Esophagus squamous epithelium (tissue), 5 donors: ENCODE data around the gene ACSL4. TPM values are rescaled to one million over a fixed set of nuclear protein-coding genes. Genes with fewer than 3 reads are reported as not detected.
"Not testable (repeated sequence)": the region's sequence is repeated elsewhere in the genome, so short reads cannot be mapped to it uniquely, and the experiment has no call there.

Source experiments
- DNase-seq: peaks from one replicate; lab custom pipeline; 2025; lab: John Stamatoyannopoulos, UW
- H3K27ac ChIP-seq, 4 donors: fragments of 200-600 bp; sonication (generic); one replicate each; pipeline ENCODE4 v1.5.1; 2016 to 2019; ENCODE audit warnings: mild to moderate bottlenecking in 1 of 4
- H3K27me3 ChIP-seq, 4 donors: fragments of 200-600 bp; sonication (generic); 1 replicate in 3 of 4; 2 replicates in 1 of 4; pipeline versions ENCODE4 v1.5.1 to v1.6.0; 2017 to 2021; ENCODE audit warnings: antibody characterized with exemption in 1 of 4
- H3K36me3 ChIP-seq, 3 donors: fragments of 200-600 bp; sonication (generic); one replicate each; pipeline ENCODE4 v1.5.1; 2016 to 2019
- H3K4me1 ChIP-seq, 3 donors: fragments of 200-600 bp; sonication (generic); one replicate each; pipeline ENCODE4 v1.5.1; 2017 to 2019
- H3K4me3 ChIP-seq, 4 donors: fragments of 200-600 bp; sonication (generic); 1 replicate in 3 of 4; 2 replicates in 1 of 4; pipeline ENCODE4 v1.5.1; 2016 to 2019; ENCODE audit warnings: mild to moderate bottlenecking in 2 of 4, moderate library complexity in 1 of 4
- H3K9me3 ChIP-seq, 3 donors: fragments of 200-600 bp; sonication (generic); one replicate each; pipeline ENCODE4 v1.5.1; 2016 to 2019
- POLR2A ChIP-seq, 4 donors: fragments of 450-650 bp; IDR thresholded peaks; one replicate each; pipeline ENCODE4 v1.6.1; 2017; ENCODE audit warnings: antibody characterized with exemption in 4 of 4, mild to moderate bottlenecking in 4 of 4, moderate library complexity in 3 of 4
- WGBS, 2 donors: methylation state at CpG; one replicate each; pipeline ENCODE4 v1.1.5; 2018; 5-methylcytosine and 5-hydroxymethylcytosine counted together
- intact Hi-C: fragments of 100-400 bp; cut with DNase I; formaldehyde crosslinking; loops from one replicate; pipeline ENCODE4 v1.15.0; 2022
- total RNA-seq, 4 donors: library from RNA; depleted of rRNA; stranded (reverse); fragments of >200 nt; gene quantifications; one replicate each; pipeline ENCODE4 v1.1.0, GENCODE V29; 2016
- TF ChIP-seq, protein P1 (sequence below), 6 experiments: fragments of 450-650 bp in 4 of 6; fragments of 200-600 bp in 2 of 6; sonication (generic) in 2 of 6; IDR thresholded peaks; one replicate each; pipeline ENCODE4 v1.5.1; 2016 to 2019; ENCODE audit warnings: antibody characterized with exemption in 6 of 6, mild to moderate bottlenecking in 4 of 6, moderate library complexity in 4 of 6
- donor health status: DM: yes; HTN: yes; CAD: no.

ACSL4 gene
- total RNA-seq, 4 donors from 2014 or later: 11.6 to 48.1 (median 33.4) TPM

DNA sequence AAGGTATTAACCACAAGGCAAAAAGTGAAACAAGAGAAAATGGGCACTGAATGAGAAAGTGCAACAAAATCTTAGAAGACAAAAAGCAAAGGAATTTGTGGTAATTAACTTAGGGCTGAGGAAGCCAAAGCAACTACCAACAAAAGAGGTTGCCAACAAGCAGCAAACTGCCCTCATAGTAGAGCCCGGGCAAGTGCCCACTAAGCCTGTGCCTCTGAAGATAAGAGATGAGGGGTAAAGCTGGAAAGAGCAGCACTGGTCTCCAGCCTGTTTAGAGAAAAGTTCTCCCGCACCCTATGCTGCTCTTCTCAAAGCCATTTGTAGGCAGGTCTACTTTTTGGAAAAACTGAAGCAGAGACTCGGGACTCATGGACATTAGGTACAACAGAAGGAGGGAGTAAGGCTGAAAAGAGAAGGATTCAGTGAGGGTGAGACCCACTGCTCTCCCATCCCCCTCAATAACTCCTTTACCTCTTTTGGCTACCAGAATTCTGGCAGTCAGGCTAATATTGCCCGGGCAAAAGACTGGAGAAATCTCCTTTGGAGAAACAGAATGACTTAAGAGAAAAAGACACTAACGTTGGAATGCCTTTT lies 78.4 kb downstream of the ACSL4 start:
- Histone ChIP-seq H3K4me3 (no peak overlapping the region), H3K27ac (no peak overlapping the region), H3K4me1 (no peaks in the 10 kb centered on the region), H3K36me3 (peaks cover 0 to 21% (median 4%) of the 10 kb centered on the region in 3 donors), H3K27me3 (no peaks in the 10 kb centered on the region), H3K9me3 (no peaks in the 10 kb centered on the region)
- WGBS, 2 donors: 62 to 74% methylated on average over 4 to 5 of the region's 5 CpGs
- TF ChIP-seq, protein P1, sequence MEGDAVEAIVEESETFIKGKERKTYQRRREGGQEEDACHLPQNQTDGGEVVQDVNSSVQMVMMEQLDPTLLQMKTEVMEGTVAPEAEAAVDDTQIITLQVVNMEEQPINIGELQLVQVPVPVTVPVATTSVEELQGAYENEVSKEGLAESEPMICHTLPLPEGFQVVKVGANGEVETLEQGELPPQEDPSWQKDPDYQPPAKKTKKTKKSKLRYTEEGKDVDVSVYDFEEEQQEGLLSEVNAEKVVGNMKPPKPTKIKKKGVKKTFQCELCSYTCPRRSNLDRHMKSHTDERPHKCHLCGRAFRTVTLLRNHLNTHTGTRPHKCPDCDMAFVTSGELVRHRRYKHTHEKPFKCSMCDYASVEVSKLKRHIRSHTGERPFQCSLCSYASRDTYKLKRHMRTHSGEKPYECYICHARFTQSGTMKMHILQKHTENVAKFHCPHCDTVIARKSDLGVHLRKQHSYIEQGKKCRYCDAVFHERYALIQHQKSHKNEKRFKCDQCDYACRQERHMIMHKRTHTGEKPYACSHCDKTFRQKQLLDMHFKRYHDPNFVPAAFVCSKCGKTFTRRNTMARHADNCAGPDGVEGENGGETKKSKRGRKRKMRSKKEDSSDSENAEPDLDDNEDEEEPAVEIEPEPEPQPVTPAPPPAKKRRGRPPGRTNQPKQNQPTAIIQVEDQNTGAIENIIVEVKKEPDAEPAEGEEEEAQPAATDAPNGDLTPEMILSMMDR (IDR thresholded peaks at IDR 0.05): no peak
- no peak for TF ChIP-seq POLR2A (IDR thresholded peaks at IDR 0.05)
- intact Hi-C loops: no loop called here
- no peak for DNase-seq

DNA sequence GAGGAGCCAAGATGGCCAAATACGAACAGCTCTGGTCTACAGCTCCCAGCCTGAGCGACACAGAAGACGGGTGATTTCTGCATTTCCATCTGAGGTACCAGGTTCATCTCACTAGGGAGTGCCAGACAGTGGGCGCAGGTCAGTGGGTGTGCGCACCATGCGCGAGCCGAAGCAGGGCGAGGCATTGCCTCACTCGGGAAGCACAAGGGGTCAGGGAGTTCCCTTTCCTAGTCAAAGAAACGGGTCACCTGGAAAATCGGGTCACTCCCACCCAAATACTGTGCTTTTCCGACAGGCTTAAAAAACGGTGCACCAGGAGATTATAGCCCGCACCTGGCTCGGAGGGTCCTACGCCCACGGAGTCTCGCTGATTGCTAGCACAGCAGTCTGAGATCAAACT lies 88.4 kb downstream of the ACSL4 start:
- H3K4me3 ChIP-seq, H3K36me3 ChIP-seq, H3K4me1 ChIP-seq, H3K9me3 ChIP-seq, H3K27ac ChIP-seq, intact Hi-C loops, DNase-seq, H3K27me3 ChIP-seq: not testable (repeated sequence)
- WGBS, 2 donors: no CpG with 5 or more reads among the region's 19 CpGs

DNA sequence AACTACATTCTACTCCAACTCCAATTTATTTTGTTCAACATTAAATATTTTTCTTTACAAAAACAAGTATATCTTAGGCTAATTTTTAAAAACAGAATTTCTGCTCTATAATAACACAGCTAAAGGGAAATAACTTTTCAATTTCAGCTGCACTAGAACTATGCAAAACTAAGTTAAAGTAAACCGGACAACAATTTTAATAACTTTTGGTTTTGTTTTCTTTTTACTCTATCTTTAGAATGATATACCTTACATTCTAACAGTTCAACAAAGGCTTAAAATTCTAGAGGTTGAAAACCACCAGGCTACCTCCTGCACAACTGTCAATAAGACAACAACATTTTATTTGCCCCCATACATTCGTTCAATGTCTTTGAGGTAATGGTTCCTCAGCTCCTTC lies 89.4 kb downstream of the ACSL4 start:
- intact Hi-C loops: no loop called here
- no peaks in the 10 kb centered on the region for H3K36me3 ChIP-seq
- DNase-seq: no peak
- TF ChIP-seq, protein P1 (IDR thresholded peaks at IDR 0.05): no peak
- no peak overlapping the region for H3K27ac ChIP-seq
- H3K27me3 ChIP-seq: no peaks in the 10 kb centered on the region
- 58 to 74% methylated on average over 2 of the region's 2 CpGs for WGBS, 2 donors
- H3K9me3 ChIP-seq: no peaks in the 10 kb centered on the region
- H3K4me1 ChIP-seq: no peaks in the 10 kb centered on the region
- H3K4me3 ChIP-seq: no peak overlapping the region

DNA sequence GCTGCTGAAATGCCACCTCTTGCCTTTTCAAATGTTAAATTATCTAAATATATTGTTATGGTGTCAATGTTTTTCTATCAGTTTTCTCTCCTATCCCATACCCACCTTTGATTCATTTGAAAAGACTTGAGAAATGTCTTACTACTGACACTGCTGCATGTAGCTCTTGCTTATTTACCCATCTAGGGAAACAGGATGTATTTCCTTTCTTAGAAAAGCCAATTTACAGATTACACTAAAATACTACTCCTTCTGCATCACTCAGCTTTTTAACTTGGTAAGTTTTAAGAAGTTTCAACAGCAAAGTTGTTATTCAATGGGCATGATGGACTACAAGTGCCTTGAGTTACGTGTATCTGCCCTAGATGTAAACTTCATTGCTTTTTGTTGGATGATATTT lies 94.9 kb downstream of the ACSL4 start:
- TF ChIP-seq, protein P1 (IDR thresholded peaks at IDR 0.05): no peak
- TF ChIP-seq POLR2A (IDR thresholded peaks at IDR 0.05): no peak
- Histone ChIP-seq H3K4me1 (no peaks in the 10 kb centered on the region), H3K36me3 (no peaks in the 10 kb centered on the region), H3K27me3 (no peaks in the 10 kb centered on the region), H3K4me3 (no peak overlapping the region), H3K9me3 (no peaks in the 10 kb centered on the region), H3K27ac (no peak overlapping the region)
- intact Hi-C loops: loop anchor here (10.0 kb wide), 1 partner anchor 153 kb away; the partner anchor contains the start of gene GUCY2F
- 31 to 100% methylated on average over 1 of the region's 1 CpG for WGBS, 2 donors
- no peak for DNase-seq

DNA sequence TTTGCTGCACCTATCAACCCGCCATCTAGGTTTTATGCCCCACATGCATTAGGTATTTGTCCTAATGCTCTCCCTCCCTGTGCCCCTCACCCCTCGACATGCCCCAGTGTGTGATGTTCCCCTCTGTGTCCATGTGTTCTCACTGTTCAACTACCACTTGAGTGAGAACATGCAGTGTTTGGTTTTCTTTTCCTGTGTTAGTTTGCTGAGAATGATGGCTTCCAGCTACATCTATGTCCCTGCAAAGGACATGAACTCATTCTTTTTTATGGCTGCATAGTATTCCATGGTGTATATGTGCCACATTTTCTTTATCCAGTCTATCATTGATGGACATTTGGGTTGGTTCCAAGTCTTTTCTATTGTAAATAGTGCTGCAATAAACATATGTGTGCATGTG lies 95.6 kb downstream of the ACSL4 start:
- intact Hi-C loops: loop anchor here (10.0 kb wide), 1 partner anchor 153 kb away; the partner anchor contains the start of gene GUCY2F
- not testable (repeated sequence) for H3K4me1 ChIP-seq, DNase-seq, H3K36me3 ChIP-seq, H3K9me3 ChIP-seq, H3K27me3 ChIP-seq, H3K27ac ChIP-seq, H3K4me3 ChIP-seq
- 91% methylated on average over 2 of the region's 2 CpGs; no CpG with 5 or more reads in 1 of the 2 donors for WGBS, 2 donors

DNA sequence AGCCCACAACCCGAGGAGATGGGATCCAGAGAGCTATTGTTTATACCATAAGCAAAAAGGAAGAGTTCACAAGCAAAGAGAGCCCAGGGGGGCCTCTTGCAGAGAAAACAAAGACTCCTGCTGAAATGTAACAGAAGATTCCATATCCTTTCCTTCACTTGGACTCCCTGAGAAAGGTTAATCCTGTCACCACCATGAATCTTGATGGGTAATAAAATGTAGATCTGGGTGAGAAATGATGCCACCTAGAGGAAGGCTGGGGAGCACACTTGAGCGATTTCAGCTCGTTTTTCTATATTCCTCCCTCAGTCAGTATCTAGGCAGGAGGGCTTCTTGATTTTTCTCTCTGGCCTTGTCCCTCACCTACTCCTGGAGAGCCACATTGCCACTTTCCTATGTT lies 97.9 kb downstream of the ACSL4 start:
- no peak for DNase-seq
- Histone ChIP-seq H3K9me3 (no peaks in the 10 kb centered on the region), H3K4me3 (no peak overlapping the region), H3K36me3 (no peaks in the 10 kb centered on the region), H3K4me1 (no peaks in the 10 kb centered on the region), H3K27me3 (no peaks in the 10 kb centered on the region), H3K27ac (no peak overlapping the region)
- TF ChIP-seq POLR2A (IDR thresholded peaks at IDR 0.05): no peak
- TF ChIP-seq, protein P1 (IDR thresholded peaks at IDR 0.05): peak in 4 of 6 experiments; percentile 9 to 46 (median 24)
- intact Hi-C loops: loop anchor here (10.0 kb wide), 1 partner anchor 150 kb away; the partner anchor contains the start of gene GUCY2F
- 8 to 29% methylated on average over 2 to 3 of the region's 3 CpGs for WGBS, 2 donors
